NT2/D1 (cell line): ENCODE data around the gene EMC1.

Experiments used
- YY1 ChIP-seq: IDR thresholded peaks from 2 replicates; pipeline ENCODE4 v1.6.1; 2011; ENCODE audit not compliant: insufficient read length, insufficient read depth
- ZNF274 ChIP-seq: IDR thresholded peaks from 2 replicates; pipeline ENCODE4 v1.6.1; 2011; ENCODE audit warnings: mild to moderate bottlenecking, low read depth, low read length

DNA sequence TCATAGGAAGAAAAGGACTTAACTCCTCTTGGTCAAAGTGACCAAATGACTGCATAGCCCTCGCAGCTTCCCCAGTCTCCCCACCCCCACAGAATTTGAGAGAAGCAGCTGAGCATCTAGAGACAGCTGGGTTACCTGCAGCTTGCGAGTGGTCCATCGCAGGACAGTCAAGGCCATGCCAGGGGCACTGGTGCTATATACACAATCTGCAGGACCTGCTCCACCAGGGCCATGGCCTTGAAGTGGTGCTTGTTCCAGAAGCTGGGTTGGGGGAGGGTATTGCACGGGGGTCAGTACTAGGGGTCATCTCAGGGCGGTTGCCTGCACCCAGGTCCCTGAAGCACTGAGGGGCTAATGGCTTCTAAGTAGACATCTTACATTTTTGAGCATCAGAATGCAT, 10.7 kb upstream of the EMC1 start:
- no peak for TF ChIP-seq YY1
- no peak for TF ChIP-seq ZNF274
